H1 (cell line): ENCODE results near the gene ASB8. TPM values are rescaled to one million over a fixed set of nuclear protein-coding genes. Genes with fewer than 3 reads are reported as not detected.

Experiments
- CHD1 ChIP-seq: IDR thresholded peaks from 2 replicates; pipeline ENCODE4 v1.6.1; 2012; ENCODE audit warnings: low read depth, low read length, improper control_type of control experiment
- TBP ChIP-seq: IDR thresholded peaks from 2 replicates; pipeline ENCODE4 v1.6.1; 2011; ENCODE audit warnings: low read depth, low read length, improper control_type of control experiment
- YY1 ChIP-seq: IDR thresholded peaks from 2 replicates; pipeline ENCODE4 v1.6.1; 2011; ENCODE audit warnings: low read depth, mild to moderate bottlenecking, low read length
- polyA plus RNA-seq, 7 experiments: library from polyadenylated mRNA; depleted of rRNA in 3 of 7; stranded (reverse) in 5 of 7; unstranded in 2 of 7; fragments of >200 nt in 5 of 7; fragments of 200-250 nt in 2 of 7; gene quantifications; 1 replicate in 5 of 7; 2 replicates in 1 of 7; 4 replicates in 1 of 7; pipeline versions ENCODE4 v1.2.1 to v1.2.3, GENCODE V29; 2011 to 2013; ENCODE audit warnings: missing spikeins in 2 of 7, mixed read lengths in 2 of 7
- total RNA-seq: library from RNA; stranded (reverse); fragmentation: NEBNext Ultra II Directional; extraction: Animal tissue kit (Norgen Biotek cat#: 25700); gene quantifications from 2 replicates; pipeline ENCODE4 v1.2.1, GENCODE V29; 2021

Gene ASB8
- total and polyA plus RNA-seq, 2 of the 8 experiments (the other 6 are each of a cell fraction or from before 2014, with no cell fraction given) = 3.8 to 8.3 TPM

GRCh38 chr12:48151103-48151771 lies 6.1 kb downstream of the ASB8 start (continued):
- TF ChIP-seq TBP (no peak), YY1 (no peak), CHD1 (no peak)
